Activated CD8-positive, alpha-beta memory T cell treated with anti-CD3 and anti-CD28 coated beads, Interleukin-2, amount 50 U/mL, for 48 hours (primary cell): Measurements from ENCODE around the gene SLPI.
A peak's percentile ranks its signal among the peaks of the same experiment; 100 is the strongest.

Experiments
- DNase-seq: peaks from one replicate; pipeline ENCODE4 v3.0.0-alpha.2; 2020

SLPI gene

GRCh38 chr20:45254383-45255262 is at the start of gene SLPI:
Gene SLPI (minus strand): TSS chr20:45254564. CDS start chr20:45254543, 21 bp downstream.
- no peak for DNase-seq

GRCh38 chr20:45303586-45304463 is 49.5 kb upstream of the SLPI start:
- DNase-seq, result no peak

- DNase-seq, result no peak
Observed at GRCh38 chr20:45301824-45302271, 47.5 kb upstream of the SLPI start.

- peak; percentile 75 for DNase-seq
Observed at GRCh38 chr20:45300961-45301360, 46.6 kb upstream of the SLPI start.

- DNase-seq, result no peak
Observed at GRCh38 chr20:45299786-45300185, 45.4 kb upstream of the SLPI start.

- DNase-seq, result no peak
Observed at GRCh38 chr20:45297786-45298497, 43.6 kb upstream of the SLPI start.

GRCh38 chr20:45294659-45295058 is 40.3 kb upstream of the SLPI start:
- DNase-seq, result no peak

GRCh38 chr20:45294003-45294368 is 39.6 kb upstream of the SLPI start:
- DNase-seq, result no peak

GRCh38 chr20:45293041-45294002 is 39.0 kb upstream of the SLPI start:
- peak; percentile 96 for DNase-seq

- DNase-seq, result no peak
Observed at GRCh38 chr20:45292343-45292742, 38.0 kb upstream of the SLPI start.

- no peak for DNase-seq
Observed at GRCh38 chr20:45291526-45291925, 37.2 kb upstream of the SLPI start.

GRCh38 chr20:45290677-45291355 is 36.5 kb upstream of the SLPI start:
- peak; percentile 83 for DNase-seq

- no peak for DNase-seq
Observed at GRCh38 chr20:45289942-45290676, 35.7 kb upstream of the SLPI start.

GRCh38 chr20:45288860-45289259 is 34.5 kb upstream of the SLPI start:
- DNase-seq, result no peak

GRCh38 chr20:45288376-45288775 is 34.0 kb upstream of the SLPI start:
- no peak for DNase-seq

GRCh38 chr20:45283551-45284057 is 29.2 kb upstream of the SLPI start:
- no peak for DNase-seq

- no peak for DNase-seq
Observed at GRCh38 chr20:45282700-45283550, 28.6 kb upstream of the SLPI start.

- no peak for DNase-seq
Observed at GRCh38 chr20:45279992-45280391, 25.6 kb upstream of the SLPI start.

- no peak for DNase-seq
Observed at GRCh38 chr20:45275338-45275737, 21.0 kb upstream of the SLPI start.
